ENCODE results near the gene NDUFS2.
"Not testable (repeated sequence)": the region's sequence is repeated elsewhere in the genome, so short reads cannot be mapped to it uniquely, and the experiment has no call there.

NDUFS2 gene

GRCh38 chr1:161250829-161251228 lies 48.7 kb downstream of the NDUFS2 start:
- Histone ChIP-seq H3K27ac (ENCODE audit: poor library complexity, severe bottlenecking) (no peak overlapping the region), H3K9me3 (ENCODE audit: severe bottlenecking) (no peaks in the 10 kb centered on the region), H3K36me3 (ENCODE audit: low read depth) (no peaks in the 10 kb centered on the region), H3K27me3 (ENCODE audit: insufficient read depth, poor library complexity, severe bottlenecking) (no peaks in the 10 kb centered on the region), H3K4me3 (ENCODE audit: severe bottlenecking) (no peak overlapping the region), H3K4me1 (ENCODE audit: insufficient read depth, poor library complexity, severe bottlenecking) (no peaks in the 10 kb centered on the region)
- DNase-seq (ENCODE audit: low spot score), result no peak
- TF ChIP-seq CTCF (IDR thresholded peaks at IDR 0.05; ENCODE audit: poor library complexity, severe bottlenecking), result no peak
- ATAC-seq (ENCODE audit: low read depth), result no peak

- no peak for TF ChIP-seq CTCF (IDR thresholded peaks at IDR 0.05; ENCODE audit: poor library complexity, severe bottlenecking)
- Histone ChIP-seq H3K4me3 (ENCODE audit: severe bottlenecking) (no peak overlapping the region), H3K9me3 (ENCODE audit: severe bottlenecking) (no peaks in the 10 kb centered on the region), H3K4me1 (ENCODE audit: insufficient read depth, poor library complexity, severe bottlenecking) (no peaks in the 10 kb centered on the region), H3K27me3 (ENCODE audit: insufficient read depth, poor library complexity, severe bottlenecking) (no peaks in the 10 kb centered on the region), H3K36me3 (ENCODE audit: low read depth) (no peaks in the 10 kb centered on the region), H3K27ac (ENCODE audit: poor library complexity, severe bottlenecking) (no peak overlapping the region)
- DNase-seq (ENCODE audit: low spot score) (no peak), ATAC-seq (ENCODE audit: low read depth) (no peak)
These were observed 49.4 kb downstream of the NDUFS2 start for GRCh38 chr1:161251579-161251978.

DNA sequence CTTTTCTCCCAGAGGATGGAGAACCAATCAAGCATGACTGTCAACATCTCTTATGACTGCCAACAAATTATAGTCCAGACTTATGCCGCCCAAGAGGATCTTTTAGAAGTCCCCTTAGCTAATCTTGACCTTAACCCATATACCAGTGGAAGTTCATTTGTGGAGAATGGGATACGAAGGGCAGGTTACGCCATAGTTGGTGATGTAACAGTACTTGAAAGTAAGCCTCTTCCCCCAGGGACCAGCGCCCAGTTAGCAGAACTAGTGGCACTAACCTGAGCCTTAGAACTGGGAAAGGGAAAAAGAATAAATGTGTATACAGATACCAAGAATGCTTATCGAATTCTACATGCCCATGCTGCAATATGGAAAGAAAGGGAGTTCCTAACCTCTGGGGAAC lies 53.1 kb downstream of the NDUFS2 start:
- ATAC-seq (ENCODE audit: low read depth); H3K36me3 ChIP-seq (ENCODE audit: low read depth); H3K4me3 ChIP-seq (ENCODE audit: severe bottlenecking); DNase-seq (ENCODE audit: low spot score); H3K9me3 ChIP-seq (ENCODE audit: severe bottlenecking); H3K4me1 ChIP-seq (ENCODE audit: insufficient read depth, poor library complexity, severe bottlenecking); H3K27ac ChIP-seq (ENCODE audit: poor library complexity, severe bottlenecking); H3K27me3 ChIP-seq (ENCODE audit: insufficient read depth, poor library complexity, severe bottlenecking): not testable (repeated sequence)

- not testable (repeated sequence) for DNase-seq (ENCODE audit: low spot score); H3K27me3 ChIP-seq (ENCODE audit: insufficient read depth, poor library complexity, severe bottlenecking); H3K4me1 ChIP-seq (ENCODE audit: insufficient read depth, poor library complexity, severe bottlenecking); H3K36me3 ChIP-seq (ENCODE audit: low read depth); H3K27ac ChIP-seq (ENCODE audit: poor library complexity, severe bottlenecking); H3K4me3 ChIP-seq (ENCODE audit: severe bottlenecking); H3K9me3 ChIP-seq (ENCODE audit: severe bottlenecking); ATAC-seq (ENCODE audit: low read depth)
These were observed 53.9 kb downstream of the NDUFS2 start for GRCh38 chr1:161255955-161256520.

- H3K4me1 ChIP-seq (ENCODE audit: insufficient read depth, poor library complexity, severe bottlenecking); H3K4me3 ChIP-seq (ENCODE audit: severe bottlenecking); H3K27me3 ChIP-seq (ENCODE audit: insufficient read depth, poor library complexity, severe bottlenecking); DNase-seq (ENCODE audit: low spot score); H3K9me3 ChIP-seq (ENCODE audit: severe bottlenecking); ATAC-seq (ENCODE audit: low read depth); H3K27ac ChIP-seq (ENCODE audit: poor library complexity, severe bottlenecking); H3K36me3 ChIP-seq (ENCODE audit: low read depth): not testable (repeated sequence)
These were observed 54.9 kb downstream of the NDUFS2 start for GRCh38 chr1:161257109-161257508.

DNA sequence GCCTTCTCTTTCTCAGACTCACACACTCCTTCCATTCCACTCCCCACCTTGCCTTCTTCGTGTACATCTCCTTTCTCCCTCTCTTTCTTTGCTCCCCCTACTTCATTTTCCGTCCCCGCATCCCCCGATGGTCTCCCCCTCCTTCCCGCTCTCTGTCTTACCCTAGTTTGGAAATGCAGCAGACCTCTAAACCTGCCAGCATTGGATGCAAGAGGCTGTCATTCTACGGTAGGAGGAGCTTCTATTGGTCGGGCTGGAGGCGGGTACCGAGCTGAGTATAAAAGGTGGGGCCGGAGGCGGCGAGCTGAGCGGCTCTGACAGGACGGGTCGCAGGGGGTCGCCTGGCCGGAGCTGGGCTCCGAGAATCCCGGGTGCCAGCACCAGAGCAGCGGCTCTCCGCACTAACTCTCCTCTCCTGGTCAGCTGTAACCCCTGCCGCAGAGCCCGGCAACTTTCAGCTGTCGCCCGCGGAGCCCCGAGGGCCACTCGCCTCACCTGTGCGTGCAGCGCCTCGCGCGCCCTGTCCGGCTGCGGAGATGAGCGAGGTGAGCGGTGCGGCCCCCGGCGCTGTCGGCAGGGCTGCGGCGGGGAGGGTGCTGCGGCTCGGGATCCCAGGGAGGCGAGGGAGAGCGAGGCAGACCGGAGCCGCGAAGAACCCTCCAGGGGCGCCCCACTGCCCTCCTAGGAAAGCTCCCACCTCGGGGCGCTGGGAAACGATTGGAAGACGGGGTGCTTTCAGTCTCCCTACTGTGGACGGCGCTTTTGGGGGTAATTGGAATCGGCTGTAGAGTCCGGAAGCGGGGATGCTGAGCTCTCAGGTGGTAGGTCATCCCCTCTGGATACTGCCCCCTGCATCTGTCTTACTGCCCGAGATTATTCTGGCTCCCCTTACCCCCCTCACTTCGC lies 56.5 kb downstream of the NDUFS2 start, which contains the start of gene PCP4L1:
Gene PCP4L1 (plus strand): TSS at position 307 of the 906 bp plus-strand sequence. CDS start 230 bp downstream, at position 537.
- Histone ChIP-seq H3K36me3 (ENCODE audit: low read depth) (no peaks in the 10 kb centered on the region), H3K4me1 (ENCODE audit: insufficient read depth, poor library complexity, severe bottlenecking) (peaks cover 9% of the 10 kb centered on the region), H3K4me3 (ENCODE audit: severe bottlenecking) (peak within 1 kb of the TSS; percentile 37), H3K9me3 (ENCODE audit: severe bottlenecking) (no peaks in the 10 kb centered on the region), H3K27me3 (ENCODE audit: insufficient read depth, poor library complexity, severe bottlenecking) (peaks cover 9% of the 10 kb centered on the region), H3K27ac (ENCODE audit: poor library complexity, severe bottlenecking) (no peak within 1 kb of the TSS)
- no peak for TF ChIP-seq CTCF (IDR thresholded peaks at IDR 0.05; ENCODE audit: poor library complexity, severe bottlenecking)
- DNase-seq (ENCODE audit: low spot score), result no peak
- ATAC-seq (ENCODE audit: low read depth), result peak; percentile 90
